BE2C (cell line): Measurements from ENCODE around the gene TCTA.
A peak's percentile ranks its signal among the peaks of the same experiment; 100 is the strongest.
"Not testable (repeated sequence)": the region's sequence is repeated elsewhere in the genome, so short reads cannot be mapped to it uniquely, and the experiment has no call there.

ENCODE experiments used
- DNase-seq: peaks from one replicate; pipeline ENCODE4 v3.0.0-alpha.2; 2020
- H3K27me3 ChIP-seq: fragments of 250-450 bp; sonication (Bioruptor Pico); 2 replicates; pipeline ENCODE4 v1.5.1; 2020; ENCODE audit warnings: mild to moderate bottlenecking
- H3K36me3 ChIP-seq: fragments of 250-450 bp; sonication (Bioruptor Pico); 2 replicates; pipeline ENCODE4 v1.5.1; 2020; ENCODE audit warnings: mild to moderate bottlenecking
- H3K4me1 ChIP-seq: fragments of 250-450 bp; sonication (Bioruptor Pico); 2 replicates; pipeline ENCODE4 v1.5.1; 2020
- H3K4me3 ChIP-seq: 2 replicates; pipeline ENCODE4 v1.5.1; 2011; ENCODE audit warnings: low read depth, low read length
- H3K9me3 ChIP-seq: fragments of 250-450 bp; sonication (Bioruptor Pico); 2 replicates; pipeline ENCODE4 v1.5.1; 2020
- CTCF ChIP-seq: IDR thresholded peaks from 2 replicates; pipeline ENCODE4 v1.5.1; 2012; ENCODE audit warnings: mild to moderate bottlenecking, low read depth, low read length

TCTA gene

GRCh38 chr3:49389297-49389696, 22.9 kb upstream of the TCTA start:
- DNase-seq: no peak
- Histone ChIP-seq H3K36me3 (no peaks in the 10 kb centered on the region), H3K4me3 (no peak overlapping the region), H3K4me1 (no peaks in the 10 kb centered on the region), H3K27me3 (no peaks in the 10 kb centered on the region), H3K9me3 (no peaks in the 10 kb centered on the region)
- no peak for TF ChIP-seq CTCF

DNA sequence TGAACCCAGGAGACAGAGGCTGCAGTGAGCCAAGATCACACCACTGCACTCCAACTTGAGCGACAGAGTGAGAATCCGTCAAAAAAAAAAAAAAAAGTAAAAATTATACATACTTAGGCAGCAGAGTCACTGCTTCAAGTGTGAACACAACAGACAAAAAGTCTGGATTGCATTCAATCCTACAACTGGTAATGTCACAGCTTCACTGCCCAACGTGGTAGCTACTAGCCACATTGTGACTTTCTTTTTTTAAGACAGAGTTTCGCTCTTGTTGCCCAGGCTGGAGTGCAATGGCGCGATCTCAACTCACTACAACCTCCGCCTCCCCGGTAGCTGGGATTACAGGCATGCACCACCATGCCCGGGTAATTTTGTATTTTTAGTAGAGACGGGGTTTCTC, 20.9 kb upstream of the TCTA start:
- not testable (repeated sequence) for H3K36me3 ChIP-seq, H3K4me1 ChIP-seq, H3K27me3 ChIP-seq, H3K4me3 ChIP-seq, DNase-seq, H3K9me3 ChIP-seq

GRCh38 chr3:49397470-49397869, 14.8 kb upstream of the TCTA start:
- no peak for TF ChIP-seq CTCF

DNA sequence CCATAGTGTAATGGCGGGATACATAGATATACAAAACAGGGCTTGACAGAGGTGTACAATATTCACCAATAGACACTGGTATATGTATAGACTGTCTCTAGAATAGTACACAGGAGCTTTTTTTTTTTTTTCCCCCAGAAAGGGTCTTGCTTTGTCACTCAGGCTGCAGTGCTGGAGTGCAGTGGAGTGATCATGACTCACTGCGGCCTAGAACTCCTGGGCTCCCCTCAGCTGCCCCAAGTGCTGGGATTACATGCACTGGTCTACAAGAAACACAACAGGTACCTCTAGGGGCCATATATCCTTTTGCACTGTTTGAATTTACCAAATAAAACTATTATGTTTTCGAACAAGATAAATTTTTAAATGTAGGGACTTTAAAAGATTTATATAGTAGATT, 12.8 kb upstream of the TCTA start:
- no peak for TF ChIP-seq CTCF
- Histone ChIP-seq H3K4me1 (no peaks in the 10 kb centered on the region; the same call in 1 of the 2 replicates), H3K27me3 (no peaks in the 10 kb centered on the region), H3K4me3 (no peak overlapping the region), H3K36me3 (peaks cover 10% of the 10 kb centered on the region; the same call in 1 of the 2 replicates), H3K9me3 (no peaks in the 10 kb centered on the region)
- DNase-seq: no peak

More at GRCh38 chr3:49397470-49397869, 14.8 kb upstream of the TCTA start:
- DNase-seq: peak; percentile 39
- Histone ChIP-seq H3K4me3 (no peak overlapping the region), H3K9me3 (no peaks in the 10 kb centered on the region), H3K4me1 (no peaks in the 10 kb centered on the region; the same call in 1 of the 2 replicates), H3K27me3 (no peaks in the 10 kb centered on the region), H3K36me3 (peaks cover 10% of the 10 kb centered on the region; the same call in 1 of the 2 replicates)

- H3K9me3 ChIP-seq: no peaks in the 10 kb centered on the region
- no peak for TF ChIP-seq CTCF
- no peak for DNase-seq
- H3K4me1 ChIP-seq: no peaks in the 10 kb centered on the region; the same call in 1 of the 2 replicates
- peaks cover under 1% of the 10 kb centered on the region; the same call in 1 of the 2 replicates for H3K36me3 ChIP-seq
- no peak overlapping the region for H3K4me3 ChIP-seq
- H3K27me3 ChIP-seq: no peaks in the 10 kb centered on the region
These were observed 10.5 kb upstream of the TCTA start for GRCh38 chr3:49401766-49402165.

GRCh38 chr3:49403891-49404290, 8.3 kb upstream of the TCTA start:
- Histone ChIP-seq H3K4me3 (no peak overlapping the region), H3K36me3 (no peaks in the 10 kb centered on the region; the same call in 1 of the 2 replicates), H3K4me1 (no peaks in the 10 kb centered on the region), H3K27me3 (no peaks in the 10 kb centered on the region), H3K9me3 (no peaks in the 10 kb centered on the region)
- no peak for TF ChIP-seq CTCF
- no peak for DNase-seq

DNA sequence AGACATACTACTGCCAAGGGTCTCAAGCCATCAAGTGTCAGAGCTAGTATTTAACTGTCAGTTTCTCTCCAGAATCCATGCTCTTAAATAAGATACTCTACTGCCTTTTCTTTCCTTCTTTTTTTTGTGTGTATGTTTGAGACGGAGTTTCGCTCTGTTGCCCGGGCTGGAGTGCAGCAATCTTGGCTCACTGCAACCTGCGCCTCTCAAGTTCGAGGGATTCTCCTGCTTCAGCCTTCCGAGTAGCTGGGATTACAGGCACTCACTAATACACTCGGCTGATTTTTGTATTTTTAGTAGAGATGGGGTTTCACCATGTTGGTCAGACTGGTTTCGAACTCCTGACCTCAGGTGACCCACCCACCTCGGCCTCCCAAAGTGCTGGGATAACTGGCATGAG, 6.7 kb upstream of the TCTA start:
- H3K4me1 ChIP-seq, H3K4me3 ChIP-seq, H3K27me3 ChIP-seq, H3K36me3 ChIP-seq, H3K9me3 ChIP-seq, DNase-seq: not testable (repeated sequence)
